Activated naive CD4-positive, alpha-beta T cell treated with anti-CD3 and anti-CD28 coated beads, Interleukin-2, amount 10 ng/mL, durations not matched to agents 7 days and 5 days (primary cell): ENCODE results near the gene ACOXL.
"Not testable (repeated sequence)": the region's sequence is repeated elsewhere in the genome, so short reads cannot be mapped to it uniquely, and the experiment has no call there.

Experiments used
- CTCF ChIA-PET: fragments of 350-600 bp; sonication (Branson Sonifier 250); formaldehyde crosslinking; loops from one replicate; lab custom pipeline; 2021; ENCODE audit warnings: antibody characterized with exemption; lab: Charles Lee
- DNase-seq: peaks from one replicate; pipeline ENCODE4 v3.0.0-alpha.2; 2020
- H3K27ac Mint-ChIP-seq: one replicate; pipeline ENCODE4 v1.8.0; 2021; ENCODE audit warnings: mild to moderate bottlenecking, moderate library complexity, mixed read lengths
- H3K27me3 Mint-ChIP-seq: one replicate; pipeline ENCODE4 v1.8.0; 2021; ENCODE audit warnings: mild to moderate bottlenecking, mixed read lengths
- H3K36me3 Mint-ChIP-seq: one replicate; pipeline ENCODE4 v1.8.0; 2021; ENCODE audit warnings: mixed read lengths
- H3K4me1 Mint-ChIP-seq: one replicate; pipeline ENCODE4 v1.8.0; 2021; ENCODE audit warnings: mixed read lengths
- H3K4me3 Mint-ChIP-seq: one replicate; pipeline ENCODE4 v1.8.0; 2021; ENCODE audit warnings: mild to moderate bottlenecking, moderate library complexity, mixed read lengths
- H3K9me3 Mint-ChIP-seq: one replicate; pipeline ENCODE4 v1.8.0; 2021; ENCODE audit warnings: mixed read lengths

The ACOXL gene

DNA sequence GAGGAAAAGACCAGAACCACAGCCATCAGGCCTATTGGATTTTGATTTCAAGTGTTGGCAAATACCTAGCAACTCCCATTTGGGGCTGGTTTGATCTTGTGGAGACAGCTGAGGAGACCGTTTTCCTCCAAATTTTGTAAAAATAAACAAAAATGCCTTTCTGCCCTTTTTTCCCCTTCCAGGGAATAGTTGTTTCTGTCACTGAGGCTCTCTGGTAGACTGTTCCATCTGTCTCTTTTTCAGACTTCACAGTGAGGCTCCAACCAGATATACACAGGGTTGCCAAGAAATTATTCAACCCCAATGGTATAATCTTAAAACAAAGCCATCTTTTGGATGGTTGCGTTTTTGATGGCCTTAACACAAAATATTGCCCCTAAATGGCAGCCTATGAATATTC is 115.7 kb downstream of the ACOXL start:
- no peaks in the 10 kb centered on the region for H3K9me3 Mint-ChIP-seq
- H3K27me3 Mint-ChIP-seq, result peaks cover 17% of the 10 kb centered on the region
- peaks cover 37% of the 10 kb centered on the region for H3K4me1 Mint-ChIP-seq
- H3K27ac Mint-ChIP-seq, result no peak overlapping the region
- CTCF ChIA-PET, result no interaction called here
- H3K4me3 Mint-ChIP-seq, result no peak overlapping the region
- no peaks in the 10 kb centered on the region for H3K36me3 Mint-ChIP-seq
- DNase-seq, result no peak

DNA sequence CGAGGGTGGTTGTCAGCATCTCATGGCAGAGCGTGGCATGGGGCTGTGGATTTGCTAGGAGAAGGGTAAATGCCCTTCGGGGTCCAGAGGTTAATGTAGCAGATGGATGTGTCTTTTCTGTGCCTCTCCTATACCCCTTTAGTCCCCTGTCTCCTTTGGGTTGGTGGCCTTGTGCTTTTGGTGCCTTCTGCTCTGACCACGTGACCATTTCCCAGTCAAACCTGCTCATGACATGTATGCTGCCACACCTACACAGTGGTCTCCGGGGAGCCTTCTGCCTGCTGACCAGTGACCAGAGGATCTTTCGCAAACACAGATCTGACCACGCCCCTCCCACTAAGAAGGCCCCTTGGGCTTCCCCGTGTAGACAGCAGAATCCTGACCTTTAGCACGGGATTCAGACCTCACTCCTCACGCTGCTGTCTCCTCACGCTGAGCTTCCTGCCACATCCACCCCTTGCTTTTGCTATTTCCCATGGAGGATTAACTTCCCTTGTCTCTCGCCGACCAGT is 116.2 kb downstream of the ACOXL start:
- DNase-seq, result no peak
- CTCF ChIA-PET, result no interaction called here
- Mint-ChIP-seq H3K36me3 (no peaks in the 10 kb centered on the region), H3K4me3 (no peak overlapping the region), H3K9me3 (no peaks in the 10 kb centered on the region), H3K4me1 (peaks cover 41% of the 10 kb centered on the region), H3K27ac (no peak overlapping the region), H3K27me3 (peaks cover 12% of the 10 kb centered on the region)

- Mint-ChIP-seq H3K4me3 (no peak overlapping the region), H3K27me3 (peaks cover 30% of the 10 kb centered on the region), H3K9me3 (no peaks in the 10 kb centered on the region), H3K36me3 (no peaks in the 10 kb centered on the region), H3K4me1 (peaks cover 40% of the 10 kb centered on the region), H3K27ac (no peak overlapping the region)
- DNase-seq, result no peak
- CTCF ChIA-PET, result interaction anchor here (0.7 to 2.1 kb wide), 2 partner anchors 10 to 12 kb away, joined by 3 to 6 read pairs; no protein-coding TSS in a partner anchor
Measured at GRCh38 chr2:110851531-110851930, 119.2 kb downstream of the ACOXL start.

GRCh38 chr2:110852051-110852450 is 119.7 kb downstream of the ACOXL start:
- CTCF ChIA-PET, result interaction anchor here (2.1 kb wide), 1 partner anchor 12 kb away, joined by 6 read pairs; no protein-coding TSS in a partner anchor

DNA sequence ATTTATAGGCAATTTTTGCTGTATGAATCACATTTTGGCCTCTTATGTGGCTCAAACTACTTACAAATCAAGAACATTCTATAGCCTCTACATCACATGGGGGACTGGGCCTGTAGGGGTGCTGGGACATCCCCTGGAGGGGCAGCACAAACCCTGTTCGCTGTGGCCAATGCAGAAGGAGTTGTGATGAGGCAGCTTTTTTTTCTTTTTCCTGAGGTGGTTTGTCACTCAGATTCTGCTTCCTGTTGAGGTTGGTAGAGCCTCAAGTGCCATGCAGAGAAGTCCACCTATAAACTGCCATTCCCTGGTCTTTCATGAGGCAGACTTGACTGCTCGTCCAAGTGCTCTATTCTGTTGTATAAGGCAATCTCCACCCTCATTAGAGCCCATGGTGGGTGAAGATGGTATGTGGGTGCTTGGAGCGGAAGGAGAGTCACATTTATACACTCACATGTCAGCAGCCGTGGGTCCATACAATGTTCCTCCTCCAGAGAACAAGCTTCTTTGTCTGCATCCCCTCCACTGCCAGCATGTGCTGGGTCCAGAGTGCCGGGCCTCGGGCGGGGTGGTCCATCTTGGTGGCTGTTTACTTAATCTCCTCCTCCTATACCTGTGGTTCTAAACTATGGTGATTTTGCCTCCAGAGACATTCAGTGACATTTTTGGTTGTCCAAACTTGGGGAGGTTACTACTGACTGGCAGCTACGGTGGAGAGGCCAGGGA is 120.3 kb downstream of the ACOXL start:
- Mint-ChIP-seq H3K36me3 (no peaks in the 10 kb centered on the region), H3K27me3 (peaks cover 39% of the 10 kb centered on the region), H3K4me1 (peaks cover 28% of the 10 kb centered on the region), H3K9me3 (no peaks in the 10 kb centered on the region), H3K4me3 (no peak overlapping the region), H3K27ac (no peak overlapping the region)
- DNase-seq, result peak; percentile 41
- CTCF ChIA-PET, result interaction anchor here (1.0 to 2.1 kb wide), 3 partner anchors 11 to 808 kb away, joined by 4 to 7 read pairs (median 6); no protein-coding TSS in a partner anchor

More at GRCh38 chr2:110852051-110852450, 119.7 kb downstream of the ACOXL start:
- peaks cover 35% of the 10 kb centered on the region for H3K4me1 Mint-ChIP-seq
- no peaks in the 10 kb centered on the region for H3K36me3 Mint-ChIP-seq
- H3K27ac Mint-ChIP-seq, result no peak overlapping the region
- no peak for DNase-seq
- peaks cover 34% of the 10 kb centered on the region for H3K27me3 Mint-ChIP-seq
- H3K9me3 Mint-ChIP-seq, result no peaks in the 10 kb centered on the region
- no peak overlapping the region for H3K4me3 Mint-ChIP-seq

DNA sequence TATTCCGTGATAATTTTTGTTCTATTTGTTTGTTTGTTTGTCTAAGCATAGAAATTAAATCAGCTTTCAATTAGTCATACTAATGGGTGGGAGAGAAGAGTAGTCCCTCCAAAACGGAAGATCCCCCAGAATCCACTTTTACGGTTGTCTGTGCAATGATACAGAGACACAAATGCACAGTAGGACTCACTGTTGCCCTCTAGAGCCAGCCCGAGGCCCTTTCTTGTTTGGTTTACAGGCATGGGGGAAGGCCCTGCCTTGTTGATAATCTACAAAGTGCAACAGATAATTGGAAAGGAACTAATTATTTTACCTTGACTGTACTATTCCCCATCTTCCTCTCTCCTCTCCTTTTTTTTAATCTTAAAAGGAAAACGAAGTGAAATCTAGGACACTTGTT is 121.1 kb downstream of the ACOXL start:
- Mint-ChIP-seq H3K4me1 (peaks cover 33% of the 10 kb centered on the region), H3K27me3 (peaks cover 45% of the 10 kb centered on the region), H3K4me3 (no peak overlapping the region), H3K27ac (no peak overlapping the region), H3K9me3 (no peaks in the 10 kb centered on the region), H3K36me3 (no peaks in the 10 kb centered on the region)
- DNase-seq, result peak; percentile 58
- CTCF ChIA-PET, result interaction anchor here (0.6 to 2.1 kb wide), 5 partner anchors 10 to 807 kb away, joined by 3 to 7 read pairs (median 4); no protein-coding TSS in a partner anchor

DNA sequence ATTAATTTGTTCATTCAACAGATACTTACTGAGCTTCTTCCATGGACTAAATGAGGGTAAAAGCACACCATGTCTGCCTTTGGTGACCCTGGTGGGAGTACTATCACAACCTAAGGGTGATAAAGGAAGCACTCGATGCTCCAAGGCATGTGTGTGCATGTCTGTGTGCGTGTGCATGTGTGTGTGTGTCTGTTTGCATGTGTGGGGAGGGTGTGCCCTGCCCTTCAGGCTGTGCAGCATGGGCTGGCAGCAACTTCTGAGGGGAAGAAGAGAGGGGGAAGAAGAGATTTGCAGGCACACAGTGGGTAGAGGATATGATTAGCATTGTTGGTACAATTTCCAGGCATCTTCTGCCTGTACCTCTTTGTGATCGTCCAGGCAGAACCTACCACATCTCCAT is 121.6 kb downstream of the ACOXL start:
- DNase-seq, result no peak
- H3K4me3 Mint-ChIP-seq, result no peak overlapping the region
- peaks cover 37% of the 10 kb centered on the region for H3K4me1 Mint-ChIP-seq
- no peak overlapping the region for H3K27ac Mint-ChIP-seq
- H3K27me3 Mint-ChIP-seq, result peaks cover 40% of the 10 kb centered on the region
- H3K9me3 Mint-ChIP-seq, result no peaks in the 10 kb centered on the region
- CTCF ChIA-PET, result interaction anchor here (0.6 to 1.7 kb wide), 3 partner anchors 10 to 22 kb away, joined by 3 to 4 read pairs (median 3); no protein-coding TSS in a partner anchor
- no peaks in the 10 kb centered on the region for H3K36me3 Mint-ChIP-seq

DNA sequence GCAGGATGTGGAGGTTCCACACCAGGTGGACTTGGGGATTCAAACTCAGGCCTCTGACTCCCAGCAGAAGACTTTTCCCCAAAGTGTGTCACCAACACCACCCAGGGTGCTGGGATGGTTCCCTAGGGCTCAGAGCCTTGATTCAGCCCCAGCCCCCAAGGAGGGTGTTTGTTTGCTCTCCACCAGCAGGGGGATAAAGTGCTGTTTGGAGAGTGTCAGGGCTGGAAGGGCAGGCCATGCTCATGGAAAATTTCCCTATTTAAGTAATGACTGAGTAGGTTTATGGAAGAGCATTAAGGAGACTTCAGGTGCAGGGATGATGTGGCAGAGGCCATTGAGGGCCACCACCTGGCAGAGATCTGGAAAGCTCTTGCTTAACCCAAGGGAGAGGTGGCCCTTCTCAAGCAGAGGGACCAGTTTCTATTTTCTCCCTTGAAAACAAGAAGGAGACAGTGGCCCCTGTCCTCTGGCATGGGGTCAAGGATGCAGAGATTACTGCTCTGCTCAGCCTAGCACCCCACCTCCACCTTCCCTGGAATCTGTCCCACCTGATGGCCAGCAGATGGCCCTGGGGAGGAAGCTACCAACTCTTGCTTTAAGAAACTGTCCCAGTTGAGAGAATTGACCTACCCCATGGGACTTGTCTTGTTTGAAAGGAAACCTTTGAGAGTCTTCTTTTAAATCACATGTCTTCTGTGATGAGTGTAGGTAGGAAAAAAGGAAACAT is 122.1 kb downstream of the ACOXL start:
- CTCF ChIA-PET, result interaction anchor here (1.7 kb wide), 1 partner anchor 10 kb away, joined by 4 read pairs; no protein-coding TSS in a partner anchor
- DNase-seq, result no peak
- Mint-ChIP-seq H3K27ac (no peak overlapping the region), H3K27me3 (peaks cover 44% of the 10 kb centered on the region), H3K4me1 (peaks cover 43% of the 10 kb centered on the region), H3K9me3 (no peaks in the 10 kb centered on the region), H3K36me3 (no peaks in the 10 kb centered on the region), H3K4me3 (no peak overlapping the region)

DNA sequence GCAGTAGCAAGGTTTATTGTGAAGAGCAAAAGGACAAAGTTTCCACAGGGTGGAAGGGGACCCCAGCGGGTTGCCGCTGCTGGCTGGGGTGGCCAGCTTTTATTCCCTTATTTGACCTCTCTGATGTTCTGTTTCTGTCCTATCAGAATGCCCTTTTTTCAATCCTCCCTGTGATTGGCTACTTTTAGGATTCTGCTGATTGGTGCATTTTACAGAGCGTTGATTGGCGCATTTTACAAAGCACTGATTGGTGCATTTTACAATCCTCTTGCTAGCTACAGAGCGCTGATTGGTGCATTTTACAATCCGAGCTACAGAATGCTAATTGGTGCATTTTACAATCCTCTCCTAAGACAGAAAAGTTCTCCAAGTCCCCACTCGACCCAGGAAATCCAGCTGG is 123.5 kb downstream of the ACOXL start:
- Mint-ChIP-seq H3K27me3 (peaks cover 57% of the 10 kb centered on the region), H3K4me1 (peaks cover 56% of the 10 kb centered on the region)
- CTCF ChIA-PET, result interaction anchor here (0.6 to 1.7 kb wide), 2 partner anchors 12 to 27 kb away, joined by 4 read pairs; no protein-coding TSS in a partner anchor
- H3K9me3 Mint-ChIP-seq, H3K36me3 Mint-ChIP-seq, H3K27ac Mint-ChIP-seq, H3K4me3 Mint-ChIP-seq, DNase-seq: not testable (repeated sequence)

GRCh38 chr2:110858135-110858725 is 125.9 kb downstream of the ACOXL start:
- peaks cover 41% of the 10 kb centered on the region for H3K4me1 Mint-ChIP-seq
- no peaks in the 10 kb centered on the region for H3K9me3 Mint-ChIP-seq
- peak overlapping the region; percentile 16 for H3K27ac Mint-ChIP-seq
- no peaks in the 10 kb centered on the region for H3K36me3 Mint-ChIP-seq
- CTCF ChIA-PET, result interaction anchor here (1.8 kb wide), 1 partner anchor 46 kb away, joined by 8 read pairs; no protein-coding TSS in a partner anchor
- peaks cover 70% of the 10 kb centered on the region for H3K27me3 Mint-ChIP-seq
- peak; percentile 67 for DNase-seq
- H3K4me3 Mint-ChIP-seq, result no peak overlapping the region

GRCh38 chr2:110858993-110859701 is 126.8 kb downstream of the ACOXL start:
- DNase-seq, result no peak
- peaks cover 39% of the 10 kb centered on the region for H3K4me1 Mint-ChIP-seq
- peaks cover 76% of the 10 kb centered on the region for H3K27me3 Mint-ChIP-seq
- no peaks in the 10 kb centered on the region for H3K9me3 Mint-ChIP-seq
- peak overlapping the region; percentile 31 for H3K4me3 Mint-ChIP-seq
- CTCF ChIA-PET, result interaction anchor here (1.8 kb wide), 1 partner anchor 47 kb away, joined by 8 read pairs; no protein-coding TSS in a partner anchor
- H3K36me3 Mint-ChIP-seq, result no peaks in the 10 kb centered on the region
- peak overlapping the region; percentile 64 for H3K27ac Mint-ChIP-seq

GRCh38 chr2:110860630-110861029 is 128.3 kb downstream of the ACOXL start:
- peaks cover 67% of the 10 kb centered on the region for H3K27me3 Mint-ChIP-seq
- H3K4me1 Mint-ChIP-seq, result peaks cover 50% of the 10 kb centered on the region
- no peaks in the 10 kb centered on the region for H3K9me3 Mint-ChIP-seq
- CTCF ChIA-PET, result no interaction called here
- no peaks in the 10 kb centered on the region for H3K36me3 Mint-ChIP-seq
- no peak overlapping the region for H3K4me3 Mint-ChIP-seq
- DNase-seq, result peak; percentile 34
- no peak overlapping the region for H3K27ac Mint-ChIP-seq

- CTCF ChIA-PET, result interaction anchor here (0.9 to 1.0 kb wide), 2 partner anchors 11 to 14 kb away, joined by 3 read pairs; no protein-coding TSS in a partner anchor
- no peak overlapping the region for H3K4me3 Mint-ChIP-seq
- no peaks in the 10 kb centered on the region for H3K9me3 Mint-ChIP-seq
- no peaks in the 10 kb centered on the region for H3K36me3 Mint-ChIP-seq
- DNase-seq, result no peak
- H3K27me3 Mint-ChIP-seq, result peaks cover 66% of the 10 kb centered on the region
- H3K4me1 Mint-ChIP-seq, result peaks cover 61% of the 10 kb centered on the region
- no peak overlapping the region for H3K27ac Mint-ChIP-seq
Measured at GRCh38 chr2:110861616-110862260, 129.4 kb downstream of the ACOXL start.
